WERI-Rb-1 (cell line): ENCODE measurements around the gene HOXC13.

Experiments used
- DNase-seq: peaks from one replicate; pipeline ENCODE4 v3.0.0-alpha.2; 2020
- H3K27ac ChIP-seq: fragments of 250-450 bp; sonication (Bioruptor Pico); 2 replicates; pipeline ENCODE4 v1.5.1; 2020; ENCODE audit warnings: mild to moderate bottlenecking, moderate library complexity
- H3K27me3 ChIP-seq: fragments of 250-450 bp; sonication (Bioruptor Pico); 2 replicates; pipeline ENCODE4 v1.5.1; 2021; ENCODE audit warnings: mild to moderate bottlenecking, low read depth, moderate library complexity; ENCODE audit not compliant: insufficient read depth, severe bottlenecking
- H3K36me3 ChIP-seq: fragments of 250-450 bp; sonication (Bioruptor Pico); 2 replicates; pipeline ENCODE4 v1.5.1; 2020; ENCODE audit warnings: mild to moderate bottlenecking, moderate library complexity
- H3K4me3 ChIP-seq: 2 replicates; pipeline ENCODE4 v1.5.1; 2011; ENCODE audit warnings: low read depth, mild to moderate bottlenecking, control low read depth, low read length
- H3K9me3 ChIP-seq: fragments of 250-450 bp; sonication (Bioruptor Pico); 2 replicates; pipeline ENCODE4 v1.5.1; 2021; ENCODE audit warnings: mild to moderate bottlenecking, moderate library complexity; ENCODE audit not compliant: severe bottlenecking
- TF ChIP-seq, protein P1 (sequence below): IDR thresholded peaks from 2 replicates; pipeline ENCODE4 v1.5.1; 2011; ENCODE audit warnings: low read depth, mild to moderate bottlenecking, control low read depth, inconsistent platforms, low read length

HOXC13 gene

DNA sequence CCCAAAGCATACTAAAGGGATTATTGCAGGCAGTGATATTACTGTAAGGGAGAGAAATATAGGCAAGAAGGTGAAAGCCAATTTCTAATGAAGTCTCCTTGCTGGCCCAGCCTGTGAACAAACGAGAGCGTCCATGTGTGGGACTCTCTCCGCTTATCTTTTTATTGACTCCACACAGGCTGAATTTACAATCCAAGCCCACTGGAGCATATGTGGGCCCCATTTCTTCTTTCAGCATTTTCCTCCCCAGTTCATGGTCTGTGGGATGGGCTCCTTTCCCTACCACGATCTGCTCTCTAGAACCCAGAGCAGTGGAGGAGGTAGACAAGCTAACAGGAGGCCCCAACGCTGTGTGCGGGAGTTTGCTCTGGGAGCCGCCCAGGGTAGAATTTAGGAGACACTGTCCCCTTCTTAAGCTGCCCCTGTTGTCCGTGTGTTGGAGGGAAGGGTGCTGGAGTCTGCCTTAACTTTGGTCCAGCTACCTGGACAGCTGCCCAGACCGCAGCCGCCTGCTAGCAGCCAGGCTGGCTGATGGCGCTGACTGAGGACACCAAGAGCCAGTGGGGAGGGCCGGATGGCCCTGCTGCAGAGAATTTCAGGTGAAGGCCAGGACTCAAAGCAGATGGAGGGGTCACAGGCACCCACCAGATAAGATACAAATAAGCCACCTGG lies 31.1 kb downstream of the HOXC13 start:
- TF ChIP-seq, protein P1, sequence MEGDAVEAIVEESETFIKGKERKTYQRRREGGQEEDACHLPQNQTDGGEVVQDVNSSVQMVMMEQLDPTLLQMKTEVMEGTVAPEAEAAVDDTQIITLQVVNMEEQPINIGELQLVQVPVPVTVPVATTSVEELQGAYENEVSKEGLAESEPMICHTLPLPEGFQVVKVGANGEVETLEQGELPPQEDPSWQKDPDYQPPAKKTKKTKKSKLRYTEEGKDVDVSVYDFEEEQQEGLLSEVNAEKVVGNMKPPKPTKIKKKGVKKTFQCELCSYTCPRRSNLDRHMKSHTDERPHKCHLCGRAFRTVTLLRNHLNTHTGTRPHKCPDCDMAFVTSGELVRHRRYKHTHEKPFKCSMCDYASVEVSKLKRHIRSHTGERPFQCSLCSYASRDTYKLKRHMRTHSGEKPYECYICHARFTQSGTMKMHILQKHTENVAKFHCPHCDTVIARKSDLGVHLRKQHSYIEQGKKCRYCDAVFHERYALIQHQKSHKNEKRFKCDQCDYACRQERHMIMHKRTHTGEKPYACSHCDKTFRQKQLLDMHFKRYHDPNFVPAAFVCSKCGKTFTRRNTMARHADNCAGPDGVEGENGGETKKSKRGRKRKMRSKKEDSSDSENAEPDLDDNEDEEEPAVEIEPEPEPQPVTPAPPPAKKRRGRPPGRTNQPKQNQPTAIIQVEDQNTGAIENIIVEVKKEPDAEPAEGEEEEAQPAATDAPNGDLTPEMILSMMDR = no peak
- DNase-seq = no peak
- H3K27me3 ChIP-seq = no peaks in the 10 kb centered on the region
- H3K9me3 ChIP-seq = no peaks in the 10 kb centered on the region
- H3K36me3 ChIP-seq = no peaks in the 10 kb centered on the region
- no peak overlapping the region for H3K4me3 ChIP-seq
- H3K27ac ChIP-seq = no peak overlapping the region

DNA sequence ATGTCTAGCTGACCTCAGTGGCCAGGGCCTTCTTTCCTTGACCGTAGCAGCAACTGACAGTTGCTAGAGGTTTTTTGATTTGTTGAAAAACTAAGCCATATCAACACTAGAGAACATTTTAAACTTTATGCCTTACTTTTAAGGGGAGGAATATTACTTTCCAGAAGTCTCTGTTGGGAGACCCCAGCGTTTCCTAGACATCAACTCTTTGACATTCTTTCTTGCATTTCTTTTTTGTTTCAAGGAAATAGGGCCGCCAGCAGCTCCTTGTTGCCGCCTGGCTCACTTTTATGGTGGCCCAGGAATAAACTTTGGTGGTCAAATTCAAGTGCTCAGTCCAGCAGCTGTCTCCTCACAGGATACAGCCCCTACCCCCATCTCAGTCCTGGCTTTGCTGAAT lies 31.8 kb downstream of the HOXC13 start:
- TF ChIP-seq, protein P1 = no peak
- Histone ChIP-seq H3K27me3 (no peaks in the 10 kb centered on the region), H3K27ac (no peak overlapping the region), H3K4me3 (no peak overlapping the region), H3K9me3 (no peaks in the 10 kb centered on the region), H3K36me3 (no peaks in the 10 kb centered on the region)
- DNase-seq = no peak

GRCh38 chr12:53971129-53971528 lies 32.5 kb downstream of the HOXC13 start:
- no peaks in the 10 kb centered on the region for H3K27me3 ChIP-seq
- no peak for DNase-seq

GRCh38 chr12:53971686-53972085 lies 33.1 kb downstream of the HOXC13 start:
- Histone ChIP-seq H3K9me3 (peaks cover 4% of the 10 kb centered on the region), H3K27ac (no peak overlapping the region), H3K4me3 (no peak overlapping the region), H3K27me3 (no peaks in the 10 kb centered on the region), H3K36me3 (no peaks in the 10 kb centered on the region)
- TF ChIP-seq, protein P1 = no peak
- DNase-seq = no peak

More at GRCh38 chr12:53971129-53971528, 32.5 kb downstream of the HOXC13 start:
- TF ChIP-seq, protein P1 = no peak
- Histone ChIP-seq H3K9me3 (no peaks in the 10 kb centered on the region), H3K36me3 (no peaks in the 10 kb centered on the region), H3K27ac (no peak overlapping the region), H3K4me3 (no peak overlapping the region)

GRCh38 chr12:53972152-53972702 lies 33.6 kb downstream of the HOXC13 start:
- Histone ChIP-seq H3K36me3 (no peaks in the 10 kb centered on the region), H3K27me3 (no peaks in the 10 kb centered on the region), H3K27ac (no peak overlapping the region), H3K4me3 (no peak overlapping the region), H3K9me3 (peaks cover 4% of the 10 kb centered on the region)
- no peak for DNase-seq
- TF ChIP-seq, protein P1 = no peak
